H7 (cell line): ENCODE measurements around the gene HPN. TPM values are rescaled to one million over a fixed set of nuclear protein-coding genes. Genes with fewer than 3 reads are reported as not detected.
"Not testable (repeated sequence)": the region's sequence is repeated elsewhere in the genome, so short reads cannot be mapped to it uniquely, and the experiment has no call there.

Experiments used
- DNase-seq: peaks from one replicate; pipeline ENCODE4 v3.0.0; 2012
- H3K27me3 ChIP-seq: 2 replicates; pipeline ENCODE4 v1.6.0; 2011; ENCODE audit warnings: mild to moderate bottlenecking, low read length; ENCODE audit not compliant: control insufficient read depth, insufficient read depth
- H3K36me3 ChIP-seq: replicated peaks from 2 replicates; pipeline ENCODE4 v1.5.1; 2011; ENCODE audit warnings: low read length; ENCODE audit not compliant: control insufficient read depth, insufficient read depth
- H3K4me3 ChIP-seq: 2 replicates; pipeline ENCODE4 v1.5.1; 2011; ENCODE audit warnings: low read depth, mild to moderate bottlenecking, control low read depth, low read length, moderate library complexity; ENCODE audit not compliant: insufficient read depth
- total RNA-seq: library from RNA; depleted of rRNA; stranded (reverse); fragments of >200 nt; shearing (Covaris generic); gene quantifications from 2 replicates; pipeline ENCODE4 v1.2.3, GENCODE V29; 2014

Gene HPN
- total RNA-seq, 1 experiment from 2014 or later, result 6.1 TPM

- not testable (repeated sequence) for H3K27me3 ChIP-seq, DNase-seq, H3K4me3 ChIP-seq
- H3K36me3 ChIP-seq, result peaks cover 76% of the 10 kb centered on the region
These were observed 26.7 kb upstream of the HPN start for GRCh38 chr19:35014774-35015173.

GRCh38 chr19:35015270-35015953 lies 26.1 kb upstream of the HPN start:
- H3K4me3 ChIP-seq, result no peak overlapping the region
- no peak for DNase-seq
- H3K36me3 ChIP-seq, result peaks cover 73% of the 10 kb centered on the region
- no peaks in the 10 kb centered on the region for H3K27me3 ChIP-seq

- Histone ChIP-seq H3K27me3 (no peaks in the 10 kb centered on the region), H3K4me3 (no peak overlapping the region), H3K36me3 (peaks cover 73% of the 10 kb centered on the region)
- no peak for DNase-seq
These were observed 25.6 kb upstream of the HPN start for GRCh38 chr19:35015954-35016351.

GRCh38 chr19:35017507-35017906 lies 24.0 kb upstream of the HPN start:
- Histone ChIP-seq H3K36me3 (peaks cover 74% of the 10 kb centered on the region), H3K27me3 (no peaks in the 10 kb centered on the region)
- no peak for DNase-seq

GRCh38 chr19:35018379-35018778 lies 23.1 kb upstream of the HPN start:
- no peak for DNase-seq
- Histone ChIP-seq H3K36me3 (peaks cover 76% of the 10 kb centered on the region), H3K27me3 (no peaks in the 10 kb centered on the region), H3K4me3 (no peak overlapping the region)

More at GRCh38 chr19:35017507-35017906, 24.0 kb upstream of the HPN start:
- H3K4me3 ChIP-seq, result no peak overlapping the region

- H3K4me3 ChIP-seq, result no peak overlapping the region
- peaks cover 76% of the 10 kb centered on the region for H3K36me3 ChIP-seq
- DNase-seq, result no peak
- no peaks in the 10 kb centered on the region for H3K27me3 ChIP-seq
These were observed 22.4 kb upstream of the HPN start for GRCh38 chr19:35019144-35019543.

- H3K27me3 ChIP-seq, result no peaks in the 10 kb centered on the region
- H3K4me3 ChIP-seq, result no peak overlapping the region
- peaks cover 73% of the 10 kb centered on the region for H3K36me3 ChIP-seq
- no peak for DNase-seq
These were observed 20.5 kb upstream of the HPN start for GRCh38 chr19:35021016-35021415.

GRCh38 chr19:35021596-35021995 lies 19.9 kb upstream of the HPN start:
- H3K4me3 ChIP-seq, result no peak overlapping the region
- H3K36me3 ChIP-seq, result peaks cover 76% of the 10 kb centered on the region
- H3K27me3 ChIP-seq, result no peaks in the 10 kb centered on the region
- DNase-seq, result no peak

GRCh38 chr19:35022460-35022859 lies 19.1 kb upstream of the HPN start:
- H3K27me3 ChIP-seq, result no peaks in the 10 kb centered on the region
- peaks cover 73% of the 10 kb centered on the region for H3K36me3 ChIP-seq
- no peak overlapping the region for H3K4me3 ChIP-seq
- DNase-seq, result no peak

GRCh38 chr19:35023428-35023827 lies 18.1 kb upstream of the HPN start:
- H3K27me3 ChIP-seq, result no peaks in the 10 kb centered on the region
- H3K4me3 ChIP-seq, result no peak overlapping the region
- peaks cover 69% of the 10 kb centered on the region for H3K36me3 ChIP-seq
- DNase-seq, result no peak

- H3K27me3 ChIP-seq, result no peaks in the 10 kb centered on the region
- H3K36me3 ChIP-seq, result peaks cover 63% of the 10 kb centered on the region
- DNase-seq, result no peak
- H3K4me3 ChIP-seq, result no peak overlapping the region
These were observed 17.4 kb upstream of the HPN start for GRCh38 chr19:35024095-35024494.

- no peak for DNase-seq
- no peak overlapping the region for H3K4me3 ChIP-seq
- peaks cover 3% of the 10 kb centered on the region for H3K27me3 ChIP-seq
- peaks cover 49% of the 10 kb centered on the region for H3K36me3 ChIP-seq
These were observed 15.6 kb upstream of the HPN start for GRCh38 chr19:35025969-35026368.

GRCh38 chr19:35026418-35026817 lies 15.1 kb upstream of the HPN start:
- peaks cover 5% of the 10 kb centered on the region for H3K27me3 ChIP-seq
- DNase-seq, result no peak
- peaks cover 45% of the 10 kb centered on the region for H3K36me3 ChIP-seq
- no peak overlapping the region for H3K4me3 ChIP-seq

- no peak overlapping the region for H3K4me3 ChIP-seq
- peaks cover 42% of the 10 kb centered on the region for H3K36me3 ChIP-seq
These were observed 14.5 kb upstream of the HPN start for GRCh38 chr19:35027009-35027408.

GRCh38 chr19:35027851-35028599 lies 13.5 kb upstream of the HPN start:
- H3K27me3 ChIP-seq, result peaks cover 12% of the 10 kb centered on the region
- peaks cover 33% of the 10 kb centered on the region for H3K36me3 ChIP-seq
- DNase-seq, result peak; percentile 66
- H3K4me3 ChIP-seq, result no peak overlapping the region

More at GRCh38 chr19:35027009-35027408, 14.5 kb upstream of the HPN start:
- H3K27me3 ChIP-seq, result peaks cover 11% of the 10 kb centered on the region
- no peak for DNase-seq
